Stimulated activated naive B cell treated with anti-CD40 and anti-IgM and Interleukin-4, amounts not matched to agents 10 μg/mL and 1 μg/mL and 100 μg/mL, for 72 hours (primary cell): ENCODE data around the gene CYP2W1.
"Not testable (repeated sequence)": the region's sequence is repeated elsewhere in the genome, so short reads cannot be mapped to it uniquely, and the experiment has no call there.

ENCODE experiments used
- ATAC-seq, 2 donors: fragments of 150-1000 bp; cut with Tn5 transposase; replicated peaks; 2 replicates each; pipeline ENCODE4 v1.10.0; 2021; ENCODE audit warnings: moderate library complexity in 1 of 2
- DNase-seq: peaks from one replicate; pipeline ENCODE4 v3.0.0; 2021
- H3K27ac Mint-ChIP-seq: one replicate; pipeline ENCODE4 v1.8.0; 2022; ENCODE audit warnings: mild to moderate bottlenecking, mixed read lengths
- H3K27me3 Mint-ChIP-seq, 2 donors: one replicate each; pipeline ENCODE4 v1.8.0; 2022; ENCODE audit warnings: mixed read lengths in 2 of 2
- H3K36me3 Mint-ChIP-seq, 2 donors: one replicate each; pipeline ENCODE4 v1.8.0; 2022; ENCODE audit warnings: mixed read lengths in 2 of 2, mild to moderate bottlenecking in 1 of 2
- H3K4me1 Mint-ChIP-seq, 2 donors: one replicate each; pipeline ENCODE4 v1.8.0; 2022; ENCODE audit warnings: mixed read lengths in 2 of 2, mild to moderate bottlenecking in 1 of 2
- H3K4me3 Mint-ChIP-seq, 2 donors: one replicate each; pipeline ENCODE4 v1.8.0; 2022; ENCODE audit warnings: mild to moderate bottlenecking in 2 of 2, mixed read lengths in 2 of 2, moderate library complexity in 1 of 2
- H3K9me3 Mint-ChIP-seq, 2 donors: one replicate each; pipeline ENCODE4 v1.8.0; 2022; ENCODE audit warnings: mixed read lengths in 2 of 2, mild to moderate bottlenecking in 1 of 2

Gene CYP2W1

GRCh38 chr7:1030444-1031070 lies 47.6 kb downstream of the CYP2W1 start:
- Mint-ChIP-seq H3K36me3 (peaks cover 19 to 39% of the 10 kb centered on the region in 2 donors), H3K4me3 (peak overlapping the region; percentile 9 to 76), H3K27ac (peak overlapping the region; percentile 84), H3K27me3 (no peaks in the 10 kb centered on the region), H3K9me3 (no peaks in the 10 kb centered on the region), H3K4me1 (peaks cover 39 to 49% of the 10 kb centered on the region in 2 donors)
- no peak for ATAC-seq
- DNase-seq, result no peak

- ATAC-seq, result no peak
- H3K27ac Mint-ChIP-seq, result no peak overlapping the region
Measured at GRCh38 chr7:1031716-1032455, 48.9 kb downstream of the CYP2W1 start.

GRCh38 chr7:1032536-1033181 lies 49.7 kb downstream of the CYP2W1 start:
- Mint-ChIP-seq H3K27me3 (no peaks in the 10 kb centered on the region), H3K36me3 (peaks cover 4 to 22% of the 10 kb centered on the region in 2 donors), H3K4me1 (peaks cover 22 to 28% of the 10 kb centered on the region in 2 donors), H3K27ac (no peak overlapping the region), H3K9me3 (no peaks in the 10 kb centered on the region), H3K4me3 (no peak overlapping the region)
- ATAC-seq (no peak), DNase-seq (no peak)

More at GRCh38 chr7:1031716-1032455, 48.9 kb downstream of the CYP2W1 start:
- H3K27me3 Mint-ChIP-seq, result no peaks in the 10 kb centered on the region
- peaks cover 9 to 28% of the 10 kb centered on the region in 2 donors for H3K36me3 Mint-ChIP-seq
- H3K9me3 Mint-ChIP-seq, result no peaks in the 10 kb centered on the region
- no peak for DNase-seq
- H3K4me3 Mint-ChIP-seq, result no peak overlapping the region
- peaks cover 27 to 36% of the 10 kb centered on the region in 2 donors for H3K4me1 Mint-ChIP-seq

- Mint-ChIP-seq H3K9me3 (no peaks in the 10 kb centered on the region), H3K27ac (no peak overlapping the region), H3K36me3 (peaks cover 4 to 22% of the 10 kb centered on the region in 2 donors), H3K4me1 (peaks cover 22 to 26% of the 10 kb centered on the region in 2 donors), H3K27me3 (no peaks in the 10 kb centered on the region), H3K4me3 (no peak overlapping the region)
- DNase-seq (no peak), ATAC-seq (no peak)
Measured at GRCh38 chr7:1033546-1034145, 50.7 kb downstream of the CYP2W1 start.

- not testable (repeated sequence) for ATAC-seq, H3K27ac Mint-ChIP-seq, DNase-seq, H3K27me3 Mint-ChIP-seq, H3K4me3 Mint-ChIP-seq, H3K9me3 Mint-ChIP-seq
- Mint-ChIP-seq H3K4me1 (peaks cover 15 to 17% of the 10 kb centered on the region in 2 donors), H3K36me3 (peaks cover 4 to 21% of the 10 kb centered on the region in 2 donors)
Measured at GRCh38 chr7:1034769-1035168, 51.8 kb downstream of the CYP2W1 start.

GRCh38 chr7:1036164-1036928 lies 53.4 kb downstream of the CYP2W1 start:
- DNase-seq, H3K4me3 Mint-ChIP-seq, H3K4me1 Mint-ChIP-seq, H3K27ac Mint-ChIP-seq, H3K9me3 Mint-ChIP-seq, ATAC-seq, H3K27me3 Mint-ChIP-seq: not testable (repeated sequence)
- H3K36me3 Mint-ChIP-seq, result peaks cover 2 to 16% of the 10 kb centered on the region in 2 donors
